ENCODE data around the gene AICDA.

GRCh38 chr12:8577879-8578278 lies 34.8 kb downstream of the AICDA start:
- TF ChIP-seq ATF2 (CRISPR knock-in tag; IDR thresholded peaks at IDR 0.05; ENCODE audit: borderline replicate concordance, low read depth) (no peak), ZNF232 (CRISPR knock-in tag; IDR thresholded peaks at IDR 0.05) (no peak), CTCF (IDR thresholded peaks at IDR 0.05) (no peak), NR1H2 (CRISPR knock-in tag; IDR thresholded peaks at IDR 0.05) (no peak), USF2 (CRISPR knock-in tag; IDR thresholded peaks at IDR 0.05) (no peak), SMAD3 (CRISPR knock-in tag; IDR thresholded peaks at IDR 0.05; ENCODE audit: borderline replicate concordance) (no peak), IRF2 (CRISPR knock-in tag; IDR thresholded peaks at IDR 0.05; ENCODE audit: borderline replicate concordance, low read depth) (no peak), ZNF121 (CRISPR knock-in tag; IDR thresholded peaks at IDR 0.05) (no peak), NFYB (CRISPR knock-in tag; conservative IDR thresholded peaks at IDR 0.05; ENCODE audit: low read depth) (no peak), ATF6 (CRISPR knock-in tag; IDR thresholded peaks at IDR 0.05) (no peak)
- TF ChIP-seq, protein P1, sequence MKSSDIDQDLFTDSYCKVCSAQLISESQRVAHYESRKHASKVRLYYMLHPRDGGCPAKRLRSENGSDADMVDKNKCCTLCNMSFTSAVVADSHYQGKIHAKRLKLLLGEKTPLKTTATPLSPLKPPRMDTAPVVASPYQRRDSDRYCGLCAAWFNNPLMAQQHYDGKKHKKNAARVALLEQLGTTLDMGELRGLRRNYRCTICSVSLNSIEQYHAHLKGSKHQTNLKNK (CRISPR knock-in tag; IDR thresholded peaks at IDR 0.05) = no peak
- TF ChIP-seq, protein P2, sequence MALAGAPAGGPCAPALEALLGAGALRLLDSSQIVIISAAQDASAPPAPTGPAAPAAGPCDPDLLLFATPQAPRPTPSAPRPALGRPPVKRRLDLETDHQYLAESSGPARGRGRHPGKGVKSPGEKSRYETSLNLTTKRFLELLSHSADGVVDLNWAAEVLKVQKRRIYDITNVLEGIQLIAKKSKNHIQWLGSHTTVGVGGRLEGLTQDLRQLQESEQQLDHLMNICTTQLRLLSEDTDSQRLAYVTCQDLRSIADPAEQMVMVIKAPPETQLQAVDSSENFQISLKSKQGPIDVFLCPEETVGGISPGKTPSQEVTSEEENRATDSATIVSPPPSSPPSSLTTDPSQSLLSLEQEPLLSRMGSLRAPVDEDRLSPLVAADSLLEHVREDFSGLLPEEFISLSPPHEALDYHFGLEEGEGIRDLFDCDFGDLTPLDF (CRISPR knock-in tag; IDR thresholded peaks at IDR 0.05) = no peak

Data from WTC11 (cell line).